Thymus (tissue), 11 donors: ENCODE results near the gene MAPK12. TPM values are rescaled to one million over a fixed set of nuclear protein-coding genes. Genes with fewer than 3 reads are reported as not detected.

ENCODE experiments used
- DNase-seq, 9 donors: peaks; one replicate each; pipeline ENCODE4 v3.0.0-alpha.2; 2013; ENCODE audit warnings: low spot score in 9 of 9, low read depth in 6 of 9, missing footprints in 1 of 9
- H3K27ac ChIP-seq, 2 donors: one replicate each; pipeline ENCODE4 v1.5.1; 2013; ENCODE audit warnings: control low read depth in 1 of 2, low read depth in 1 of 2, low read length in 1 of 2, mild to moderate bottlenecking in 1 of 2, moderate library complexity in 1 of 2
- H3K27me3 ChIP-seq, 2 donors: one replicate each; pipeline ENCODE4 v1.5.1; 2013; ENCODE audit warnings: low read length in 1 of 2; ENCODE audit not compliant: control insufficient read depth in 2 of 2, insufficient read depth in 1 of 2
- H3K36me3 ChIP-seq, 2 donors: one replicate each; pipeline ENCODE4 v1.5.1; 2013; ENCODE audit warnings: low read length in 1 of 2, mild to moderate bottlenecking in 1 of 2, moderate library complexity in 1 of 2; ENCODE audit not compliant: control insufficient read depth in 2 of 2, insufficient read depth in 2 of 2
- H3K4me1 ChIP-seq, 2 donors: one replicate each; pipeline ENCODE4 v1.5.1; 2013; ENCODE audit warnings: low read length in 2 of 2; ENCODE audit not compliant: control insufficient read depth in 2 of 2, insufficient read depth in 2 of 2
- H3K4me3 ChIP-seq, 2 donors: one replicate each; pipeline ENCODE4 v1.5.1; 2013; ENCODE audit warnings: low read length in 2 of 2, control low read depth in 1 of 2, mild to moderate bottlenecking in 1 of 2
- H3K9me3 ChIP-seq, 2 donors: one replicate each; pipeline ENCODE4 v1.5.1; 2013; ENCODE audit warnings: low read length in 1 of 2, mild to moderate bottlenecking in 1 of 2; ENCODE audit not compliant: control insufficient read depth in 2 of 2, insufficient read depth in 1 of 2
- WGBS: extraction: QIAGEN DNeasy Blood & Tissue Kit; methylation state at CpG from one replicate; pipeline ENCODE4 v1.1.7; 2013; 5-methylcytosine and 5-hydroxymethylcytosine counted together
- polyA plus RNA-seq: library from polyadenylated mRNA; stranded (reverse); fragments of 200-250 nt; gene quantifications from one replicate; pipeline ENCODE4 v1.2.3, GENCODE V29; 2013
- total RNA-seq: library from RNA; stranded (reverse); fragments of 120-200 nt; gene quantifications from one replicate; pipeline ENCODE4 v1.2.4, GENCODE V29; 2013
- donor health status: healthy.

Gene MAPK12
- total and polyA plus RNA-seq, 2 donors: 2.2 to 8.2 TPM

DNA sequence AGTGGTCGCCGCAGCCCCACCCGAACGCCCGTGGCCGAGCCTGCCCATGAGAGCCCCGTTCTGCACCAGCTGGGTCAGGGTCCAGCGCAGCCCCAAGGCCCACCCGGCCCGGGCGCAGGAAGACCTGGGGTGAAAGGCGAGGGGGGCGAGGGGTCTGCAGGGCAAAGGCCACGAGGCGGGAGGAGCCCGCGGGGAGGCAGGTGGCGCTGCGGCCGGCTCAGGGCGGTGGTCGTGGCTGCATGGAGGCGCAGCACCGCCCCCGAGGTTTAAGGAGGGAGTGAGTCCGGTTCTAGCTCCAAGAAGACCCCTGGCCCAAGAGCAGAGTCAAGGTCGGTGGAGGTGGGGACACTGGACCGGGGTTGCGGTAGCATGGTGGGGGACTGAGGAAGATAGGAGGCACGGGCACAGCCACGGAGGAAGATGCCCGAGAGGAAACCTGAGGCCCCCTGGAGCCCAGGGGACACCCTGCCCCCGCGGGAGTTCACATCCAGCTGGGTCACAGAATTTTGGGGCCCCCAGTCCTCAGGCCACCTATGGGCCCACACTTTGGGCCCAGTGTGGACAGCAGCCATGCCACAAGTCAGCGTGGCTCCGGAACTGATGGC lies 9.9 kb downstream of the MAPK12 start:
- peak in 1 of 9 donors; percentile 20 for DNase-seq
- Histone ChIP-seq H3K27ac (peak overlapping the region in 1 of 2 donors; percentile 76), H3K4me3 (peak overlapping the region in 1 of 2 donors; percentile 66), H3K27me3 (no peaks in the 10 kb centered on the region), H3K4me1 (peaks cover 7 to 23% of the 10 kb centered on the region in 2 donors), H3K36me3 (peaks cover 10 to 12% of the 10 kb centered on the region in 2 donors), H3K9me3 (no peaks in the 10 kb centered on the region)
- WGBS: 8% methylated on average over 36 of the region's 36 CpGs

DNA sequence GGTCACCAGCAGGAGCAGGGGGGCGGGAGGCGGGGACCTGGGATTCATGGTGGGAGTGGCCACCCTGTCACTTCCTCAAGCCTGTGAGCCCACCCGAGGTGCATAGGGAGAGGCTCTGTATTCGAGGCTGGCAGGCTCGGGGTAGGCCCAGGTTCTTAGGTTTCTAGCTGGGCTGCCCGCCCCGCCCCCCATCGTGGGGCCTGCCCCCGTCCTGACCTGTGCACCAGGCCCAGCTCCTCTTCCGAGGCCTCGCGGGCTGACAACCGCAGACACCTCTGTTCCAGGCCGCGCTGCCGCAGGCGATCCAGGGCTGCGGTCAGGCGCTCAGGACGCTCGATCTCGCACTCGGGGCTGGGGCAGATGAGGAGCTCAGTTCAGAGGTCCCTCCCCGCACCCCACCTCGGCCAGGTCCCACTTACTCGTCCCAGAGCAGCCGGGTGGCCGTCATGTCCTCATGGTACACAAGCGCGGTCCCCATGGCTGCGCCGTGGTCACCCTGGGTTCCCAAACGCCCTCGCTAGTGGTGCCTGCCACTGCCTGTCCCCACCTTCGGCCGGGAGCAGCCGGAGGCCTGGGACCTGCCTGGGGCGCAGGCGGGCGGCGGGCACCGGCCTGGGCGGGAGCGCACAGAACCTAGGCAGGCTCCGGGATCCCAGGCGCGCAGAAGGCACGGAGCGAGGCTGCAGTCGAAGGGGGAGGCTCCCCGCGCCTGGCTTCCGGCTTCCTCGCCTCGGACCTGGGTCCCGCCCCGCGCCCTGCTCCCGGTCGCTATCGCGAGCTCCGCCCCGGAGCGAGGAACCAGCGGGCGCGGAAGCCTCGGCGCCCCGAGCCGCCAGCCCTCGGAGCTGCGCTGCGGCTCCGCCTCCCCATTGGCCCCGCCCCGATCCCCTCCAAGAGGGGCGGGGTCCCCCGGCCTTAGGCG lies 10.7 kb downstream of the MAPK12 start, which contains the start of gene HDAC10:
Gene HDAC10 (minus strand): TSS at position 711 of the 922 bp plus-strand sequence. CDS start 233 bp downstream, at position 478.
- DNase-seq: peak in 8 of 9 donors; percentile 52 to 89 (median 71)
- WGBS: 2% methylated on average over 81 of the region's 81 CpGs
- no peaks in the 10 kb centered on the region for H3K27me3 ChIP-seq
- peaks cover 9 to 25% of the 10 kb centered on the region in 2 donors for H3K4me1 ChIP-seq
- peak within 1 kb of the TSS; percentile 12 to 76 for H3K27ac ChIP-seq
- H3K4me3 ChIP-seq: peak within 1 kb of the TSS; percentile 63 to 66
- no peaks in the 10 kb centered on the region for H3K9me3 ChIP-seq
- H3K36me3 ChIP-seq: peaks cover 15 to 18% of the 10 kb centered on the region in 2 donors

DNA sequence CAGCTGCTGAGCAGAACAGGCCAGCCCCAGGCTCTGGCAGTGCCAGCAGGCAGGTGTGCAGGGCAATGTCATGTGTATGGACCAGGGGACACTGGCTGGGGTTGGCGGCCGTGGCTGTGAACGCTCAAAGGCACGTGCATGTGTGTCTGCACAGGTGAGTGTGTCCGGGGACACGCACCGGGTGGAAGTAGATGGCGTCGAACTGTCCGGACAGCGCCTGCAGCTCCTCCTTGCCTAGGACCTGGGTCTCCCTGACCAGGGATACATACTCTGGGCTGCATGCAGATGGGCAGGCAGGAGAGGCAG lies 11.3 kb downstream of the MAPK12 start:
- Histone ChIP-seq H3K36me3 (peaks cover 15 to 22% of the 10 kb centered on the region in 2 donors), H3K9me3 (no peaks in the 10 kb centered on the region), H3K27ac (no peak overlapping the region), H3K4me1 (peaks cover 14 to 31% of the 10 kb centered on the region in 2 donors), H3K27me3 (no peaks in the 10 kb centered on the region), H3K4me3 (peak overlapping the region; percentile 63 to 66)
- no peak for DNase-seq
- WGBS: 93% methylated on average over 11 of the region's 11 CpGs

DNA sequence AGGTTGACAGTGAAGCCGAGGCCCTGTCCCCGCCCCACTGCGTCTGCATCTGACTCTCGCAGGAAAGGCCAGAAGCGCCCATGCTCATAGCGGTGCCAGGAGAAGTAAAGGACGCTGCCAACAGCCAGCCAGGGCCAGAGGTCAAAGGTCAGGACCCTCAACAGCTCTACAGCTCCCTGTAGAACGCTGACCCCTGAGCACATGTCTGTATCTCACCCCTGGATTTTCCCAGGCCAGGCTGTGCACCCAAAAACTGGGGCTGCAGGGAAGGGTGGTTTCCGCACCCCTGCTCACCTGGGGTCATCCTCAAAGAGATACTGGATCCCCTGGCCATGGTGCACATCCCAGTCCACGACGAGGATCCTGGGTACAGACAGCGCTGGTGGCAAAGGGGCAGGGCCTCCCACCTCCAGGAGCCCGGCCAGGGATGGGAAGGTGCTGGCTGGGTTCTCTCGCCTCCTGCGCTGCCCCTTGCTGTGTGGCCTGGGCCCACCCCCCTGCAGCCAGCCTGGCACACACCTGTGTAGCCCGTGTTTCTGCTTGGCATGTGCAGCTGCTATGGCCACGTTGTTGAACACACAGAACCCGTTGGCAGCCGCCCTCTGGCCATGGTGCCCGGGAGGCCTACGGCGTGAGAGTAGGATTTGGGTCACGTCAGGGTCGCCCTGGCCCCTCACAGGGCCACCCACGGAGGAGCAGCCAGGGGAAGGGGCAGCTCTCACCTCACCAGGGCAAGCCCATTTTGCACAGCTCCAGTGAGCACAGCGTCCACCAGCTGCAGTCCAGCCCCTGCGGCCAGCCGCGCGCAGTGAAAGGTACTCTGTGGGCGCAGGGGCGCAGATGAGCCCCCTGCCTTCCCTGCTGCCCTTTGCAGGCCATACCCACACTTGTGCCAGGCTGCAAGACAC lies 11.9 kb downstream of the MAPK12 start:
- WGBS: 98% methylated on average over 32 of the region's 32 CpGs
- no peak for DNase-seq
- H3K9me3 ChIP-seq: no peaks in the 10 kb centered on the region
- H3K27ac ChIP-seq: no peak overlapping the region
- peaks cover 15 to 22% of the 10 kb centered on the region in 2 donors for H3K36me3 ChIP-seq
- peaks cover 14 to 31% of the 10 kb centered on the region in 2 donors for H3K4me1 ChIP-seq
- no peaks in the 10 kb centered on the region for H3K27me3 ChIP-seq
- no peak overlapping the region for H3K4me3 ChIP-seq

DNA sequence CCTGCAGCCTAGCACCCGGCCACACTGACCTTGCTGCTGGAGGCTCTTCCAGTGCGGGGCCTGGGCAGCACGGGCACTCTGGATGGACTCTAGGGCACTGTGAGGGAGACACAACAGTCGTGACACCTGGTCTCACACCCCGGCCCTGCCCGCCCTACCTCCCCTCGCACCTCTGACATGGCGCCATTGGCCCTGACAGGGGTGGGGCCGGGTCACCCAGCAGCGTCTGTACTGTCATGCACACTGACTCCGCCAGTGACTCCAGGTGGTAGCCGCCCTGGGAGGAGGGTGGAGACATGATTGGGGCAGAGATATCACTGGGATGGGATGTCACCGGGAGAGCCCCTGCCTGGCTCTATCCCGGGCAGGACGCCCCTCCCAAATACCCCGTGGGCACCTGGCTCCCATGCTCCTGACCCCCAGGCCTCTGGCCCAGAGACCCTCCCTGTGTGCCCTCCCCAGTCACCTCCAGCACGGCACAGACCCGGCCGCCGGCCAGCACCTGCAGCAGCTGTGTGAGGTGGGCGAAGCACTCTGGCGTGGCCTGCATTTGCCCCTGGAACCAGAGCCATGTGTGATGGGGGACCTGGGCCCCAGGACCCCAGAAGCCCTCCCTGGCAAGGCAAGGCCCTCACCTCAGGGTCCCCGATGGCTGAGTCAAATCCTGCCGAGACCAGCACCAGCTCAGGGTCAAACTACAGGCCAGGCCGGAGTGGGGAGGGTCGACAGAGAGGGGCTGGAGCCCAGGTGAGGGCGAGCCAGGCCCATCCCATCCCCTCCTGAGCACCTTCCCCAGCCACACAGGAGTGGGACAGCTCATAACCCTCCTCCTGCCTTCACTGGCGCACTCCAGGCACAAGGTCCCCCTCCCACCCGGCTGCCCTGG lies 13.0 kb downstream of the MAPK12 start:
- no peak overlapping the region for H3K27ac ChIP-seq
- H3K36me3 ChIP-seq: peaks cover 15 to 22% of the 10 kb centered on the region in 2 donors
- no peaks in the 10 kb centered on the region for H3K27me3 ChIP-seq
- no peak overlapping the region for H3K4me3 ChIP-seq
- DNase-seq: no peak
- no peaks in the 10 kb centered on the region for H3K9me3 ChIP-seq
- peaks cover 21 to 39% of the 10 kb centered on the region in 2 donors for H3K4me1 ChIP-seq
- 96% methylated on average over 29 of the region's 29 CpGs for WGBS

DNA sequence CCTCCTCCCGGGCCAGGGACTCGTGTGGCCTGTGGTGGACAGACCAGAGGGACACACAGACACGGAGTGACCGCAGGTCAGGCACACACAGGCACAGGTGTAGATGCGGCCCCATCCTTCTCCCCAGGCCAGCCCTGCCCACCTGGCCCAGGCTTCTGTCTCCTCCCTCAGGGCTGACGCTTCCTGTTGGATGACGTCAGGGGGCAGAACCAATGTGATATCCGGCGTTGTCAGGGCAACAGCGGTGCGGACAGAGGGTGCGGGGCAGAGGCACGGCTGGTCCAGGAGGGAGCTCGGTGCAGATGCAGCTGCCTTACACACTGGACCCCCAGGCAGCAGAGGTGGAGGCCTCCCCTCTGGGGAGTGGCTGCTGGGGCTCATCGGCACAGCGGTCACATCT lies 13.7 kb downstream of the MAPK12 start:
- H3K4me1 ChIP-seq: peaks cover 22 to 46% of the 10 kb centered on the region in 2 donors
- no peak overlapping the region for H3K27ac ChIP-seq
- 94% methylated on average over 16 of the region's 16 CpGs for WGBS
- DNase-seq: peak in 2 of 9 donors; percentile 23 to 49
- H3K27me3 ChIP-seq: no peaks in the 10 kb centered on the region
- H3K36me3 ChIP-seq: peaks cover 15 to 22% of the 10 kb centered on the region in 2 donors
- H3K9me3 ChIP-seq: no peaks in the 10 kb centered on the region
- no peak overlapping the region for H3K4me3 ChIP-seq

DNA sequence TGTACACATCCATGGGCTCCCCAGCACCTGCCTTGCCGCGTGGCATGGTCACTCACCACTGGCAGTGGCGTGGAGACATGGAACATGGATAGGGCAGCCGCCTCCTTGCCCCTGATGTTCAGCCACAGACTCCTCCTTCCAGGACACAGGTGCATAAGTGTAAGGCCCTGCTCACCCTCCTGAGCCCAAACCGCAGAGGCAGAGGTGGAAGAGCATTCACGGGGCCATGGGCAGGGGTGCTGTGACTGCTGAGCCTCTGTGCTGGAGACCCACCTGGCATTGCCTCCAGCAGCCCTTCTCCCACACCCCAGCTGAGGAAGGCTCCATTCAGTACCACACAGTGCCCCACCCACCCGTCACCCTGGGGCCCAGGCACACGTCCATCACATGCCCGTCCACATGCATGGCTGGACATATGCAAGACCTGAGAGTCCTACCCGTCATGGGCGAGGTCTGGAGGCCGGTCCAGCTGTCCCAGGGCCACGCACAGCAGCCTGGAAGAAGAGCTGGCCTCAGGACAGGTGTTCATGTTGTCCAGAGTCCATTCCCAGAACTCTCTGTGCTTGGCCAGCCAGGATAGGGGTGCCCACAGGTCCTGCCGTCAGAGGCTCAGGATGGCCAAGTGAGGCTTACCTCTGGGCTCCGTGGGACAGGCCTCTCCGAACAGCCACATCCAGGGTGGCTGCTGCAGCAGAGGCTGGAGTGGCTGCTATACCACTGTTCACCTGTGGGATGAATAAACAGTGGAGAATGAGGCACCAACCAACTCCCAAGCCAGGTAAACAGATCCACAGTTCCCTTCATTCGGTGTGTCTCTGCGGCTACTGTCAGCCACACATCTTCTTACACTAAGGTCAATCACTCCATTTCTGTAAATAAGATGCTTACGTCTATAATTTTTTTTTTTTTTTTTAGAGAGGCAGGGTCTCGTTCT lies 15.0 kb downstream of the MAPK12 start:
- DNase-seq: no peak
- H3K4me3 ChIP-seq: no peak overlapping the region
- H3K27ac ChIP-seq: peak overlapping the region in 1 of 2 donors; percentile 5
- no peaks in the 10 kb centered on the region for H3K9me3 ChIP-seq
- peaks cover 26 to 54% of the 10 kb centered on the region in 2 donors for H3K4me1 ChIP-seq
- H3K36me3 ChIP-seq: peaks cover 17 to 22% of the 10 kb centered on the region in 2 donors
- WGBS: 95% methylated on average over 20 of the region's 20 CpGs
- no peaks in the 10 kb centered on the region for H3K27me3 ChIP-seq
